Bronchial epithelial cell (primary cell): Measurements from ENCODE around the gene PRR5L. TPM values are rescaled to one million over a fixed set of nuclear protein-coding genes. Genes with fewer than 3 reads are reported as not detected.

Experiments
- DNase-seq: peaks from one replicate; pipeline ENCODE4 v3.0.0-alpha.2; 2010; ENCODE audit warnings: low read depth
- FAIRE-seq: peaks from 2 replicates; lab custom pipeline; 2011; peaks lifted over from hg19 to GRCh38; lab: Jason Lieb, UNC
- H3K27me3 ChIP-seq: 2 replicates; pipeline ENCODE4 v1.5.1; 2011; ENCODE audit warnings: low read length; ENCODE audit not compliant: control insufficient read depth, insufficient read depth
- H3K36me3 ChIP-seq: 2 replicates; pipeline ENCODE4 v1.5.1; 2011; ENCODE audit warnings: low read length; ENCODE audit not compliant: control insufficient read depth, insufficient read depth
- H3K4me3 ChIP-seq: 2 replicates; pipeline ENCODE4 v1.5.1; 2011; ENCODE audit warnings: mild to moderate bottlenecking, low read depth, low read length, control low read depth
- CTCF ChIP-seq: IDR thresholded peaks from 2 replicates; pipeline ENCODE4 v1.5.1; 2011; ENCODE audit warnings: mild to moderate bottlenecking, moderate library complexity, low read length, control low read depth, inconsistent platforms; ENCODE audit not compliant: insufficient read depth, severe bottlenecking
- total RNA-seq: library from RNA; depleted of rRNA; stranded (reverse); fragments of >200 nt; gene quantifications from 2 replicates; pipeline ENCODE4 v1.2.1, GENCODE V29; 2014

The PRR5L gene
- total RNA-seq, 1 donor from 2014 or later = 10.0 TPM

- Histone ChIP-seq H3K36me3 (no peaks in the 10 kb centered on the region), H3K4me3 (no peak overlapping the region), H3K27me3 (no peaks in the 10 kb centered on the region)
- TF ChIP-seq CTCF = no peak
- FAIRE-seq (no peak), DNase-seq (no peak)
Measured at GRCh38 chr11:36330411-36330810, 34.3 kb downstream of the PRR5L start.

- DNase-seq = peak; percentile 93
- no peak for FAIRE-seq
Measured at GRCh38 chr11:36333468-36333867, 37.4 kb downstream of the PRR5L start.

GRCh38 chr11:36333897-36334296, 37.8 kb downstream of the PRR5L start:
- no peaks in the 10 kb centered on the region for H3K27me3 ChIP-seq
- no peak overlapping the region for H3K4me3 ChIP-seq
- no peaks in the 10 kb centered on the region for H3K36me3 ChIP-seq
- TF ChIP-seq CTCF = no peak
- DNase-seq = peak; percentile 51
- FAIRE-seq = peak; percentile 28

More at GRCh38 chr11:36333468-36333867, 37.4 kb downstream of the PRR5L start:
- H3K36me3 ChIP-seq = no peaks in the 10 kb centered on the region
- H3K27me3 ChIP-seq = no peaks in the 10 kb centered on the region
- no peak for TF ChIP-seq CTCF
- no peak overlapping the region for H3K4me3 ChIP-seq

- FAIRE-seq = no peak
- no peak for DNase-seq
- Histone ChIP-seq H3K36me3 (no peaks in the 10 kb centered on the region), H3K4me3 (no peak overlapping the region), H3K27me3 (peaks cover 3% of the 10 kb centered on the region)
- TF ChIP-seq CTCF = no peak
Measured at GRCh38 chr11:36339888-36340287, 43.8 kb downstream of the PRR5L start.

DNA sequence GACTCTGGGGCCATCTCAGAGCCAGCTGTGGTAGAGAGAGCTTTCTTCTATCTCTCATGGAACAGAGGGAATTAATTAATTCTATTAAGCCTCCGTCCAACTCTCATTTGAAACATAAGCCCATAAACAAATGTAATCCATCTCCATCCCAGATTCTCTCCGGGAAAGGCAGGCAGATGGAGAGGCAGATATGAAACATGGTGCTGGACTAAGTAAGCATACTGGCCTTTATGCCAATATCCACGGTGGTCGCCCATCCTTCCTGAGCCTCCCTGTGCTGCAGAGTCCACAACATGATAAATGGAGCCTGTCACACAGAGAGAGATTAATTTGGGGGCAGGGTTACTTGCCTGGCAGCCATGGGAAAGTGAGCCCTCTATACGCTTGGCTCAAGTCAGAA, 44.8 kb downstream of the PRR5L start:
- TF ChIP-seq CTCF = no peak
- Histone ChIP-seq H3K4me3 (no peak overlapping the region), H3K36me3 (no peaks in the 10 kb centered on the region), H3K27me3 (peaks cover 3% of the 10 kb centered on the region)
- FAIRE-seq (no peak), DNase-seq (no peak)

DNA sequence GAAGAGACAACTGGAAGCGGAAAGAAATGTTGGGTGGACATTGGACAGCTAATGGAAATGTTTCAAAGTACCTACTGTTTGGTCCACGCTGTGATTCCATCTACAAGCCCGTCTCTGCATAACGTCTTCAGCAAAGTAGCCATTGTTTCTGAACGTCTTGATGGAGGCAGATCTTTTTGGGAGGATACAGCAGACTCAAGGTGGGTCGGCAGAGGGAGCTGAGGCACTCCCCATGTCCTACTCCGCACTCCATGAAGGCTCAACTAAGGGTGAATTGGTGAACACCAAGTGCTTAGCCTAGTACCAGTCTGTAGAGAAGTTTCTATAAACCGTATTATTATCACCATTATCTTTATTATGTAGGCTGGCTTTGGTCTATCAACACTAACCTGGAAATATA, 45.8 kb downstream of the PRR5L start:
- Histone ChIP-seq H3K27me3 (peaks cover 3% of the 10 kb centered on the region), H3K4me3 (no peak overlapping the region), H3K36me3 (no peaks in the 10 kb centered on the region)
- no peak for TF ChIP-seq CTCF
- DNase-seq (no peak), FAIRE-seq (no peak)
